ENCODE measurements around the gene NPLOC4. TPM values are rescaled to one million over a fixed set of nuclear protein-coding genes. Genes with fewer than 3 reads are reported as not detected.

Gene NPLOC4
- total RNA-seq, 1 donor, result 63.8 TPM

DNA sequence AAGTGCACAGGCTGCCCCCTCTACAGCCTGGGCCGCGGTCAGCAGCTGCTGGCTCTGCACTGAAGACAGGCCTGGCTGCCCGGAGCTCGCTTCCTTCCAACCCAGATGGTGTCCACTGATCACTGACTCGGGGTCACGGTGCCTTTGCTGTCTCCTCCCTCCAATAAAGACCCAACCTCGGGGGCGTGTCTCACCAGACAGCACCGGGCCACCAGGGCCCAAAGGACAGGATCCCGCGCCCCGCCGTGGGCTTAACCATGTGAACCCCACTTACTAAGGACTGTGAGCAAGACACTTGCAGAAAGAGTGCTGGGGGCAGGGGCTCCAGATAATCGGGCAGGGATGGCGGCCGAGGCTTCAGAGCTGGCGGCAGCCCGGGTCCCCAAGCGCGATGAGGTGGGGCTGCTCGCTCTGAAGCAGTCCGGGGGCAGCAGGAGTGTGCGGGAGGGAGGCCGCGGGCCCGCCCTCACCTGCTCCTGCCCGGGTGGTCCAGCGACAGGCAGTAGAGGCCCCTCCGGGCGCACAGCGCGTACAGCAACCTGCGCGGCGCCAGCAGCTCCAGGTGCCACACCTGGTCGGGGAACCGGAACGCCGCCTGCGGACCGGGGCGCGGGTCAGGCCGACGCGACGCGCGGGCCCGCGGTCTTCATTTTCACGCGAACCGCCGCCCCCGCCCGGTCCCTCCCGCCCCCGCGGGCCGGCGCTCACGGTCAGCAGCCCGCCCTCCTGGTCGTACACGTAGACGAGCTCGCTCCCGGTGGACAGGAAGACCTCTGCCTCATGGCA is 85.3 kb downstream of the NPLOC4 start:
- DNase-seq (ENCODE audit: low read depth in 2 of 3, low spot score in 2 of 3), result no peak

DNA sequence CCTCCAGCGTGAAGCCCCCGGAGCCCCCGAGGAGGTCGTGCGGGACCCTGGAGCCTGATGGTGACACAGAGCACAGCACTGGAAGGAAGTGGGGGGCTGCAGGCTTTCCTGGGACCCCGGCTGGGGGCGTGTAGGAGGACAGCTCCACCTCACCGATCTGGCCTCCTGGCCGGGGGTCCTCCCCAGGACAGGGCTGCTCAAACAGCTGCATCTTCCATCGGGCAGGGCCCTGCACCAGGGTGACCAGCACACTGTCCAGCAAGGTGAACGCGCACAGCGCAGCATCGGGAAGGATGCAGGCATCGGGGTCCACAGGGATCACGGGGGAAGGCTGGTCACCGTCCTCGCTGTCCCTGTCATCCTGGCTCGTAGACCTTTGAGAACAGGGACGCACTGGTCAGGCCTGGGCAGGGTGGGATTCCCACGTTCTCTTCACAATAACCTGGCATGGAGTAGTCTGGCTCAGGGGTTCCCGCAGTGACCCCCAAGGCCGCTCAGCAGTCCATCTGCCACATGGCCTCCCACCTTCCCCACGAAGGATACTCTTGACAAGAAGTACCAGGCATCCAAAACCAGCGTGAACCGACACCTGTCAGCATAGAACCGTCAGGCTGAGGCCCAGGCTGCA is 86.0 kb downstream of the NPLOC4 start:
- DNase-seq (ENCODE audit: low read depth in 2 of 3, low spot score in 2 of 3), result no peak

DNA sequence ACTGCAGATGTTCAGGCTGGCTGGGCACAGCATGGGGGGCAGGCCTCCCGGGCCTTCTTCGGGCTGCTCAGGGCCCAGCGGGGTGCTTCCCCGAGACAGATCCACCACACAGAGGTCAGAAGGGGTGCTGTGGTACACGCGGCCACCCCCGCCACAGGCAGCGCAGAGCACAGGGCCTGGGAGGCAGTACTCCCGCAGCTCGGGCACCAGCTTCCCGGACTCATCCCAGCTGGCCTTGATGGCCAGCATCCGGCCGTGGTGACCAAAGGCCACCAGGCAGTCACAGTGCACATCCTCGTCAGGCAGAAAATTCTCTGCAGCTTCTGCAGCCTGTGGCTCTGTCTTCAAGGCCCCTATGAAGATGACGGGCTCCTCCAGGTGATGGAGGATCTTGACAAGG is 86.6 kb downstream of the NPLOC4 start:
- DNase-seq (ENCODE audit: low read depth in 2 of 3, low spot score in 2 of 3), result no peak

DNA sequence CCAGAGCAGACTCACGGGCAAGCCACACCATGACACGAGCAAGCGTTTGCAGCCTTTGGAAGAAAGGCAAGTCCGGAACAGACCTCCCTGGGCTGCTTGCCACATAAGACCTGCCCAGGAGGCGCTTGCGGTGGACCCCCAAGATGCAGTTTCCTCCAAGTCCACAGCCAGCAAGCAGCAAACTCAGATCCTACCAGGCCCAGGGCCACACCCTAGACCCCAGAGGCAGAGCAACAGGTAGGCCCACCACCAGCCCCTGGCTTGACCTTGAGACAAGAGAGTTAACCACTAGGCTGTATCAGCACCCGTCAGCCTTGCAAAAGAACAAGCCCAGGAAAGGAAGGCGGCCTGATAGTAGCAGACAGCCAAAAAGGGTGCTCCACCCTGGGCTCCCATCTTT is 87.1 kb downstream of the NPLOC4 start:
- DNase-seq (ENCODE audit: low read depth in 2 of 3, low spot score in 2 of 3), result no peak

DNA sequence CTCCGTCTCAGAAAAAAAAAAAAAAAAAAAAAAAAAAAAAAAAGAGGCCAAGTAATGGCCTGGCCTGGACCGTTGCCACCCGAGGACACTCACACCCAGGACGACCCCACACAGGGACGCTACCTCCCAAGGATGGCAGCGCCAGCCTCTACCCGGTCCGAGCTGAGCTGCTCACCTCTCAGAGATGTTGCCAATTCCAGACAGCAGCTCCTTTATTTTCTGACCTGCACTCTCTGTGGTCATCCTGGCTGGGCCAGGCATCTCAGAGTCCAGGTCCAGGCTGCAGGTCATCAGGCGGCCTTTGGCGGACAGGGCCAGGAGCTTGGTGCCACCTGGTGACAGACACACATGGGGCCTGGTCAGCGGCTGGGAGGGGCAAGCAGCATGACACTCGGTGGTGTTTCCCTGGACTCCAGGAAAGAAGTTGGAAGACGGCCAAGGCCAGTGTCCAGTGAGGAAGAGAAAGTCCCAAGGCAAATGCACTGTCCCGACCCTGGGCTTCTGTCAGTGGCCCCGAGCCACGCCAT is 87.8 kb downstream of the NPLOC4 start:
- DNase-seq (ENCODE audit: low read depth in 2 of 3, low spot score in 2 of 3), result no peak

DNA sequence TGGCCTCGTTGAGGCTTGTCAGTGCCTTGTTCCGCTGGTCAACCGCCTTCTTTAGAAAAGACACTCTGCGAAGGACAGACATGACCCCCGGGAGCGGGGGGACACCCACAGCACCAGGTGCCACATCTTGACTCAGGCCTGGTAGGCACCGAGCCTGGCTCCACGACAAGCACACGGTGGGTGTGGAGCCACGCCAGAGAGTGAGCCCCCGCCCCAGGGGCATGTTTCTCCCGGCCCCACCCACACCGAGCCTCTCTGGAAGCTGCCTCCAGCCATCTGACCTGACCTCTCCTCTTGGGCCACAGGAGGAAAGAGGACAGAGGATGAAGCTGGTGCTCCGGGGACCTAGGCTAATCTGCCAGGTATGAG is 89.3 kb downstream of the NPLOC4 start:
- no peak for DNase-seq (ENCODE audit: low read depth in 2 of 3, low spot score in 2 of 3)

DNA sequence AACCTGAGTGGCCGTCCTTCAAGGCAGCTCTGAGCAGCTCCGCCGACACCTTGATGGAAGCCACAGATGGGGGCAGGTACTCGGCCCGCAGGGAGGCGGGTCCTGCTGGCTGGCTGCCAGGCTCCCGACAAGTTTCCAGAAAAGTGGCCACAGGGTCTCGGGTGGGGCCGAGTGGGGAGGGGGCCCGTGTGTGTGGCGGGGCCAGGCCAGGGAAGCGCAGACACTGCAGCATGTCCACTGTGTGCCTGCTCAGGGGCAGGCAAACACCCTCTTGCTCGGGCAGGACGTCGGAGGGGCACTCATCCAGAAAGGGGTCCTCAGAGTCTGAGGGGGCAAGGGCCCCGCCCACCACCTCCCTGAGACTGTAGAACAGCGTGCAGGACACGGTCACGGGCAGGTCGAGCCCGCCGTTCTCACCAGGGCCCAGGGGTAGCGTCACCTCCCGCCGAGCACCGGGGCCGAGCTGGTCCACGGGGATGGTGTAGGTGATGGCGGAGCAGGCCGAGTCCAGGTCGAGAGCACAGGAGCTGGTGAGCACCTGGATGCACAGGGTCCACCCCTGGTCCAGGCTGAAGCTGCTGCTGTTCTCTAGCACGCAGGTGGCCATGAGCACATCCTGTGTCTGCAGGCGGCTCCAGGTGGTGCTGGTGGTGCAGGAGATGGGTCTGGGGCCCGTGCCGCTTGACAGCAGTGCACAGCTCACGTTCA is 89.9 kb downstream of the NPLOC4 start:
- no peak for DNase-seq (ENCODE audit: low read depth in 2 of 3, low spot score in 2 of 3)

DNA sequence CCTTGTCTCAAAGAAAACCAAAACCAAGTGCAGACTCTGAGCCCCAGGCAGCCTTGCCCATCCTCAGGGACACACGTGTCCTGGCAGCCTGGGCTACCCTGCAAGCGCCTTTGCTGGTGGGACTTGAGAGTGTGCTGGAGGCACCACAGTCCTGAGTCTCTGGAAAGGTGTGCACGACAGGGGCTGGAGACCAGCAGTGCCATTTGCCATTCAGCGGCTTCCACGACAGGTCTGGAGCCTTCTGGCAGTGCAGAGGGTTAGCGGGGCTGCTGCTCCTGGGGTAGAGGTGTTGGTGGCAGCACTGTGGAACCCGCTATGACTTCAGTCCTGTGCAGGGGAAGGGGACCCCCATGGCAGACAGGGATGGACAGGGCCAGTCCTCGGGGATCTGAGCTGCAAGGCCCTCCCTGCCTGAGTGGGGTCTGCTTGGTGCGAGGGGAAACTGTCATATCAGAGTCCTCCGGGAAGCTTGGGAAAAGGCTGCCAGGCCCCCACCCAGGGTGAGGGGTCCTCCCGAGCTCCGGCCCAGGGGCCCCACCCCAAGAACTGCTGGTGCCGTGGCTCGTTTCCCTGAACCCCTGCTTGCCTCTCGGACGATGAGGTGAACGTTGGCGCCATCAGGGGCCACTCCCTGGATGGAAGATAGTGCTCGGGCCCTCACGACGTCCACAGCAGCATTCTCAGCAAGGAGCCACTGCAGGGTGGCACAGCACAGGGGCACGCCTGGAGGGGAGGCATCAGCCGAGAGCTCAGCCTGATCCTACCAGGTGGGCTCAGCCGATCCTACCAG is 91.6 kb downstream of the NPLOC4 start:
- no peak for DNase-seq (ENCODE audit: low read depth in 2 of 3, low spot score in 2 of 3)

DNA sequence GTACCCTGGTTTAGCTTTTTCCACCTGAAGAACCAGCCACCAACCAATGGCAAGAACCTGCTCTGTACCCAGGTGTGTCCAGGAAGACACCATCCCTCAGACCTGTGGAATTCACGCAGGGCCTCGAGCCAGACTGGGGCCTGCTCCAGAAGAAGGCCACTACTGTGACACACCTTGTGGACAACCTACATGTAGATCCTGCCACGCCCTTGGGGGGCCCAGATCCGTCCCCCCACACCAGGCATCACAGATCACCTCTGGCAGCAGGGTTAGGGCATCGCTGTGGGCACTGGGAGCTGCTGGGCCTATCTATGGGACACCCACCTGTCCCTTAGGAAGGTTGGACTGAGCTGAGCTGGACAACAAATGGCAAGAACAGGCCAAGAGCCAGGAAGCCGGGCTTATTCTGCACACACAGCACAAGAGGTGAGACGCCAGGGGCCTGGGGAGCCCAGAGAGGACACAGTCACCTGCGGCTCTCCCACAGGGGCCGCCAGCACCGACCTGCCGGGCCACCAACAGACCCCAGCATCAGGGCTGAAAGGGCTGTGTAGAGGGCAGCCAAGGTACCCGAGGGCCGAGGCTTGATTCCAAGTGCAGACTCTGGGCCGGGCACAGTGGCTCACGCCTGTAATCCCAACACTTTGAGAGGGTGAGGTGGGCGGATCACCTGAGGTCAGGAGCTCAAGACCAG is 92.5 kb downstream of the NPLOC4 start:
- no peak for DNase-seq (ENCODE audit: low read depth in 2 of 3, low spot score in 2 of 3)

DNA sequence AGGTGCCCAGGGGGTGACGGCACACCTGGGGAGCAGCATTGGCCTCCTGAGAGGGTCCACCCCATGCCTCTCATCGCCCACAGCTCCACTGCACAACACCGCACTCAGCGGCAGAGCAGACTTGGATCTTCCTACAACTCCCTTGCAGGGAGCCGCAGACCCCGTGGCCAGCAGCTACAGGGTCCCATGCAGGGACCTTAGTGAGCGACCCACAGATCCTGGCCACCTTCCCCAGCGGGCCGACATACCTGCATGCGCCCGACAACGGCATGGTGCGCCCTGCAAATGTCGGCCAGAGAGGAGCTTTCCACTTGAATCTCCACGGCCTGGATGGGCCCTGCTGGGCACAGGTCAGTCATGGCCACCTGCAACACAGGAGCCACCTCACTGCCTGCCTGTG is 93.2 kb downstream of the NPLOC4 start:
- no peak for DNase-seq (ENCODE audit: low read depth in 2 of 3, low spot score in 2 of 3)

DNA sequence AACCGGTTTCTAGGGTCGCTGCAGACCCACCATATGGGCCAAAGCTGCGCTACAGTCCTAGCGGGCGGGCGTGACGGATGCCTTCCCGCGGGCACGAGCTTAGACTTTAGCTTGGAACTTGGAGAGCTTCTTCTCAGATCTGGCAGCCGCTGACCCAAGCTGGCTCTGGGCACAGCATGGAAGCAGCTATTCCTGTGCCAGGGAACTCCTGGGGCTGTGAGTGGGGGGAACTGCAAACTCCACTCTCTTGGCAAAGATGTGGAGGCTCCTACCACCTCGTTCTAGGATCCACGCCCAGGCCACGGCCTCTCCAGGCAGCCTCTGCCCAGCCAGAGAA is 93.6 kb downstream of the NPLOC4 start:
- DNase-seq (ENCODE audit: low read depth in 2 of 3, low spot score in 2 of 3), result no peak

DNA sequence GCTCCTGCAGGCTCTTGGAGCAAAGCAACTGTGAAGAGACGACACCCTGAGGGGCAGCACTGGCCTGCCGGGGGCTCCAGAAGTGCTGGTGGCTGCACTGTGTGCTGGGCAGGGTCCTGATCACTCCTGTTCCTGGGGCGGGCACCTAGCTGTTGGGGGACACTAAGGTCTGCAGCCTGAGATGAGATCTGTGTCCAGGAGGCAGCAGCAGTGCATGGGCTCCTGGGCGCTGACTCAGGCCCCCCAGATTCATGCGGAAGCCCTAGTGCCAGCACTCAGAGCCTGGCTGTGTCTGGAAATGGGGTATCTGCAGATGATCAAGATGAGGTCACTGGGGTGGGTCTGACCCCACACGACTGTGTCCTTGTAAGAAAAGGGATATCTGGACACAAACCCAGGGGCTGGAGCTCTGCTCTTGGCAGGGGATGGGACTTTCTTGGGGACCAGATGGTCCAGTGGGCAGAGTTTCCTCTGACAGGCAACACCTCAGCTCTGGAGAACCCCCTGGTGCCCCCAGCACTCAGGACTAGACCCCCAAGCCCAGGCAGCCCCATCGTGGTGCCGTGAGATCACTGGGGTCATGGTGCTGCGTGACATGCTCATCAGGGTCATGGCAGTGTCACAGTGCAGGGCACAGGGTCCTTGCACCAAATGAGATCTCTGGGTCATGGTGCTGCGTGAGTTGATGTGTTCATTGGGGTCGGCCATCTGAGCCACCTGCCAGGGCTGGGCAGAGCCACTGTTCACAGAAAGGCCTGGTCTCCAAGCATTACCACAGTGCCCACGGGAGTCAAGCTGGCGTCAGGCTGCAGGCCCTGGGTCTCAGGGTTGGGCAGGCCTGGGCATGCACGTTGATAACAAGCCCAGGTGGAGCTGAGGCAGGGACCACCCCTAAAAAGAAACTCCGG is 94.2 kb downstream of the NPLOC4 start:
- DNase-seq (ENCODE audit: low read depth in 2 of 3, low spot score in 2 of 3), result no peak

DNA sequence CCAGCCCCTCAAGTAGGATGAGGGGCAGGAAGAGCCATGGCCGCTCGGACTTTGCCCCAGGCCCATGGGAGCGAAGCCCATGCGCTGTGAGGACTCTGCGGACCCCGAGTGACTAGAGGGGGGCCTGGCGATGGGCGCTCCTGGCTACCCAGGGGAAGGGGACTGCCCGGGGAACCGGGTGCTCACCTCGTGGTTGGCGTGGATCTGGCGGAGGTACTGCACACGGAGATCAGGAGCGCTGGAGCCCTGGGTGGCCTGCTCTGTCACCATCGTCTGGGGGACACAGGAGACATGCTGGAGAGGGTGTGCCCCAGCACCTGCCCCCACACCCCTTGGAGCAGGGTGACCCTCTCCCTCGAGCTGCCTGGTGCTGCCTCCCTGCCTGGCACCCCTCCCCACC is 95.8 kb downstream of the NPLOC4 start:
- DNase-seq (ENCODE audit: low read depth in 2 of 3, low spot score in 2 of 3), result no peak

DNA sequence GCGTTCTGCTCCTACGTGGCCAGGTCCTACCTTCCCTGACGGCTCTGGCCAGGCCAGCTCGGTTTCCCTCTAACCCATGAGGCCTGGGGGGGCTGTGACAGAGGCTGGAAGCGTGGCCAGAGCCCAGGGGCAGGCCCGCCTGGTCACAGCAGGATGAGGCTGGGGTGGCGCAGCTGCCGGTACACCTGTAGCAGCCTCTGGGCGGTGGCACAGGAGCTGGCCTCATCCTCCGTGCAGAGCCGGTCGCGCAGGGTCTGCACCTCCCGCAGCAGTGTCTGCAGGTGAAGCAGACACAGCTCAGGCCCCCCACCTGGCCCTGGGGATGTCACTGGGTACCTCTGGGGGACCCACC is 96.3 kb downstream of the NPLOC4 start:
- DNase-seq (ENCODE audit: low read depth in 2 of 3, low spot score in 2 of 3), result no peak

DNA sequence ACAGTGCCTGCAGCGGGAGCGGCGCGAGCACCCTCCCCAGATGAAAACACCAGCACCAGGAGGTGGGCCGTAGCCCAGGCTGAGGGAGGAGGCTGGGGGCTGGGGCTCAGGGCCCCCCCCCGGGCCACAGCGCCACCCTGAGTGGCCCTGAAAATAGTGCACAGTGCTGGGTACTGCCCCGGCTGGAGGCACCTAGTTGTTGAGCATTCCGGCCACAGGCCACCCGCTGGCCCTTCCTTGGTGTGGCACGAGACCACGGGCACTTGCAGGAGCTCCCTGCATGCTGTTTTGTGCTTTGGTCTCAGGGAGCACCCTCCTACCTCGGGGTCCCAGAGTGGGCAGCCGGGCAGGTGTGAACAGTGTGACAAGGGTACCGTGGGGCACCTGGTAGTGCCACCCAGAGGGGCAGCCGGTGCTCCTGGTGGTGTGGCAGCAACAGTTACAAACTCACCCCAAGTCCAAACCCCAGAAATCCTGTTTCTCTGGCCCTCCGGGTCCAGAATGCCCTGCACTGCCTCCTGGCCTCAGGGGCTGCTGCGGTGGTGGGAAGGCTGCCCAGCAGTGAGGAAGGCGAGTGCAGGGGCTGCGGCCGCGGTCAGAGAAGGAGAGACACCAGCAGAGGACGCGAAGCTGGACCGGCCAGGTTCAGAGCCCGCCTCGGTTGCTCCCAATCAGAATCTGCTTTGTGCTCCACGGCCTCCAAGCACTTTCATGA is 96.8 kb downstream of the NPLOC4 start:
- no peak for DNase-seq (ENCODE audit: low read depth in 2 of 3, low spot score in 2 of 3)

DNA sequence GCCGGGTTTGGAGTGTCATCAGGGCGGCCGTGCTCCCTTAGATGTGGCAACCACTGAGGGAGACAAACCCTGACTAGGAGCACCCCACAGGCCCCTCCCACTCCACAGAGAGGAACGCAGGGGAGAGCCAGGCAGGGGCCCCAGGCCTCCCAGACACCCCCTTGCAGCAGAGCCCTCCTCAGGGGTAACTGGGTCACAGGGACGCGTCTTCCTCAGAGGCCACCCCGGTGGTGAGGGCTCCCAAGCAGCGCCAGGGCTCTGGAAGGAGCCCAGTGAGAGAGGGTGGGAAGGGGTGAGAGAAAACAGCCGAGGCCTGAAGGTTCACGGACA is 97.4 kb downstream of the NPLOC4 start:
- no peak for DNase-seq (ENCODE audit: low read depth in 2 of 3, low spot score in 2 of 3)

DNA sequence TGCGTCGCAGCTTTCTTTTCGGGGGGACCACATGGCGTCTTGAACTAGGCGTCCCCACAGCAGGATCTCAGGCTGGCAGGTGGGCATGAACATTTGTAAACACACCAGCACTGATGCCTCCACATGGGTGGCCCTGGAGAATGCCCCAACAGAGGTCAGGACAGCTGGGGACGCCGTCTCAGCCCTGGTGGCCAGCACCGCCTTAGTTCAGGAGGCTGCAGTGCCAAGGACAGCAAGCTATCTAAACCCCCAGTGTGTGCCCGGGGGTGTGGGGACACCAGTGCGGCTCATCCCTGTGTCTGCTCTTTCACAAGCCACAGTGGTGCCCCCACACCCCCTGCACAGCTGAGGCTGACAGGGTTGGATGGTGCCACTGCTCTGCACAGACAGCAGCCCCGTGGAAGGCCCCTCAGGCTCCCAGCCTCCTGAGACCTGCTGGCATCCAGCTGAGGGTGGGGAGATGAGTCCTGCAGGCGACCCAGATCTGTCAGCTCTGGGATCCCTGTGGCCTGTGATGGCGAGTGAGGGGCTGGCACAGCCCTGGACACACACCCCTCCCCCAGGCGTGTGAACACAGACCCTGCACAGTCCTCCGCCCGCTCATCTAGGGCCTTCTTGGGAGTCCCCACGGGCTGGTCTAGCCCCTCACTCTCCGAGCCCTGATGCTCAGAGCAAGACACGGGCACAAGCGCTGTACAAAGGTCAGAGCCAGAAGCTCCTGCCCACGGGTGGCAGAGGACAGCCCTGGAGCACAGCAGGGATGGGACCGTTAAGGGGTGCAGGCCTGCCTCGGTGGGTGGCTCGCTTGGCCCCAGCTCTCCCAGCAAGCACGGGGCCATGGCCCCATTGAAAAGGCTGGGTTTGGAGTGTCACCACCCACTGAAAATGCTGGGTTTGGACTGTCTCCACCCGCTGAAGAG is 98.0 kb downstream of the NPLOC4 start:
- DNase-seq (ENCODE audit: low read depth in 2 of 3, low spot score in 2 of 3), result no peak

All from hematopoietic multipotent progenitor cell (in vitro differentiated cells).